A549 (cell line): Measurements from ENCODE around the gene NLN. TPM values are rescaled to one million over a fixed set of nuclear protein-coding genes. Genes with fewer than 3 reads are reported as not detected.
"Not testable (repeated sequence)": the region's sequence is repeated elsewhere in the genome, so short reads cannot be mapped to it uniquely, and the experiment has no call there.

Experiments
- ATAC-seq, 2 experiments: fragments of 200-7000 bp in 1 of 2; fragments of >200 bp in 1 of 2; cut with Nextera tagmentation in 1 of 2; cut with Tn5 transposase in 1 of 2; 3 replicates each; pipeline versions ENCODE4 v1.8.0 to v1.9.1; 2018 to 2020; ENCODE audit warnings: mild to moderate bottlenecking in 1 of 2, moderate library complexity in 1 of 2
- CTCF ChIA-PET: fragments of 300-600 bp; sonication (Branson Sonifier 250); formaldehyde crosslinking; extraction: SDS; loops from one replicate; lab custom pipeline; 2021; ENCODE audit warnings: antibody characterized with exemption, inconsistent platforms; lab: Yijun Ruan, JAX
- POLR2A ChIA-PET: fragments of 350-600 bp; formaldehyde crosslinking; extraction: SDS; loops from one replicate; lab custom pipeline; 2021; ENCODE audit warnings: antibody characterized with exemption, inconsistent platforms; lab: Yijun Ruan, JAX
- DNase-seq, 2 experiments: peaks; one replicate each; pipeline versions ENCODE4 v3.0.0 to v3.0.0-alpha.2; 2011 to 2016; ENCODE audit warnings: low read depth in 1 of 2, low spot score in 1 of 2
- FAIRE-seq: peaks from 2 replicates; lab custom pipeline; 2011; peaks lifted over from hg19 to GRCh38; lab: Jason Lieb, UNC
- H3K27ac ChIP-seq, 2 experiments: fragments of >200 bp; sonication (Bioruptor Twin); formaldehyde crosslinking; 3 replicates each; pipeline ENCODE4 v1.5.1; 2016 to 2017
- H3K4me1 ChIP-seq: fragments of >200 bp; sonication (Bioruptor Twin); formaldehyde crosslinking; 3 replicates; pipeline ENCODE4 v1.6.1; 2016
- H3K4me2 ChIP-seq: fragments of >200 bp; sonication (Bioruptor Twin); formaldehyde crosslinking; 3 replicates; pipeline ENCODE4 v1.6.1; 2016
- H3K4me3 ChIP-seq: fragments of >200 bp; sonication (Bioruptor Twin); formaldehyde crosslinking; 3 replicates; pipeline ENCODE4 v1.5.1; 2016
- H3K9me3 ChIP-seq: fragments of >200 bp; sonication (Bioruptor Twin); formaldehyde crosslinking; 3 replicates; pipeline ENCODE4 v1.6.1; 2016
- BCL3 ChIP-seq: fragments of >200 bp; sonication (Bioruptor Twin); formaldehyde crosslinking; IDR thresholded peaks from 3 replicates; pipeline ENCODE4 v1.6.1; 2016
- BHLHE40 ChIP-seq: IDR thresholded peaks from 2 replicates; pipeline ENCODE4 v1.6.1; 2012; ENCODE audit warnings: low read depth, low read length, inconsistent platforms
- CEBPB ChIP-seq, 2 experiments: fragments of >200 bp in 1 of 2; sonication (Bioruptor Twin) in 1 of 2; formaldehyde crosslinking in 1 of 2; IDR thresholded peaks; 2 replicates each; pipeline ENCODE4 v1.6.1; 2012 to 2016
- EHF ChIP-seq: fragments of 250-450 bp; sonication (Bioruptor Pico); IDR thresholded peaks from 2 replicates; pipeline ENCODE4 v1.5.0; 2020; ENCODE audit warnings: mild to moderate bottlenecking
- EHMT2 ChIP-seq: fragments of 200-600 bp; sonication (generic); IDR thresholded peaks from 2 replicates; pipeline ENCODE4 v1.6.1; 2016; ENCODE audit warnings: antibody characterized with exemption, low read depth, mild to moderate bottlenecking, moderate library complexity
- FOSB ChIP-seq: fragments of 250-450 bp; sonication (Bioruptor Pico); IDR thresholded peaks from 2 replicates; pipeline ENCODE4 v1.5.0; 2020; ENCODE audit warnings: mild to moderate bottlenecking, moderate library complexity
- FOSL2 ChIP-seq, 2 experiments: fragments of 450-650 bp in 1 of 2; fragments of >200 bp in 1 of 2; sonication (Bioruptor Twin) in 1 of 2; formaldehyde crosslinking; IDR thresholded peaks; 2 replicates each; pipeline versions ENCODE4 v1.5.0 to v1.6.1; 2016 to 2020; ENCODE audit warnings: mild to moderate bottlenecking in 1 of 2, moderate library complexity in 1 of 2
- FOXS1 ChIP-seq: fragments of 250-450 bp; sonication (Bioruptor Pico); IDR thresholded peaks from 2 replicates; pipeline ENCODE4 v1.5.0; 2020; ENCODE audit warnings: mild to moderate bottlenecking, moderate library complexity
- HDAC2 ChIP-seq: fragments of 200-600 bp; sonication (generic); IDR thresholded peaks from 2 replicates; pipeline ENCODE4 v1.6.1; 2016
- HOXB13 ChIP-seq: fragments of 250-450 bp; sonication (Bioruptor Pico); IDR thresholded peaks from 2 replicates; pipeline ENCODE4 v1.5.0; 2020; ENCODE audit warnings: low read depth, mild to moderate bottlenecking, moderate library complexity
- MAX ChIP-seq: IDR thresholded peaks from 2 replicates; pipeline ENCODE4 v1.6.1; 2012
- MAZ ChIP-seq: fragments of 150-350 bp; IDR thresholded peaks from 2 replicates; pipeline ENCODE4 v1.6.1; 2014; ENCODE audit warnings: antibody characterized with exemption, low read depth, low read length, borderline replicate concordance
- NFE2L2 ChIP-seq: fragments of 150-350 bp; conservative IDR thresholded peaks from 2 replicates; pipeline ENCODE4 v1.6.1; 2014; ENCODE audit warnings: low read length
- POLR2A ChIP-seq: IDR thresholded peaks from 2 replicates; pipeline ENCODE4 v1.6.1; 2012; ENCODE audit warnings: mild to moderate bottlenecking, low read length
- RFX5 ChIP-seq: fragments of 450-650 bp; IDR thresholded peaks from 2 replicates; pipeline ENCODE4 v1.7.1; 2014; ENCODE audit warnings: antibody characterized with exemption, mild to moderate bottlenecking, moderate library complexity
- TP53 ChIP-seq: fragments of 250-450 bp; sonication (Bioruptor Pico); IDR thresholded peaks from 2 replicates; pipeline ENCODE4 v1.5.0; 2021; ENCODE audit warnings: mild to moderate bottlenecking, moderate library complexity
- ZC3H11A ChIP-seq: fragments of 450-650 bp; IDR thresholded peaks from 2 replicates; pipeline ENCODE4 v1.6.1; 2014; ENCODE audit warnings: antibody characterized with exemption, mild to moderate bottlenecking
- ZFP36 ChIP-seq: fragments of 450-650 bp; IDR thresholded peaks from 2 replicates; pipeline ENCODE4 v1.6.1; 2014; ENCODE audit warnings: borderline replicate concordance; ENCODE audit not compliant: partially characterized antibody
- WGBS: methylation state at CpG from one replicate; pipeline ENCODE4 v1.1.6; 2017; ENCODE audit errors: missing lambda C conversion rate; 5-methylcytosine and 5-hydroxymethylcytosine counted together
- polyA plus RNA-seq, 4 experiments: library from polyadenylated mRNA; depleted of rRNA in 3 of 4; stranded (reverse); fragments of >200 nt; fragmentation: RNase III in 1 of 4; extraction: RNeasy Plus Mini Kit Qiagen cat#74134 plus additional on column Dnase treatment in 1 of 4; gene quantifications; 2 replicates in 3 of 4; 3 replicates in 1 of 4; pipeline ENCODE4 v1.2.3, GENCODE V29; 2011 to 2017

NLN gene
- polyA plus RNA-seq, 2 of the 4 experiments (the other 2 are of a cell fraction) = 69.3 to 88.9 TPM

- ChIA-PET CTCF (no interaction called here), POLR2A (interaction anchor here (0.8 kb wide), 1 partner anchor 89 kb away, joined by 5 read pairs; the partner anchor contains the start of gene ERBIN)
- peak in 1 of 2 experiments; percentile 9 for DNase-seq
- ATAC-seq = no peak
- H3K4me1 ChIP-seq = 0 out of 3 replicates have a peak, but pooled peaks cover 4% of the 10 kb centered on the region
- H3K27ac ChIP-seq = no peak overlapping the region
- TF ChIP-seq RFX5 (no peak), TP53 (no peak), MAZ (no peak), MAX (no peak), HDAC2 (no peak), BCL3 (no peak), POLR2A (no peak), FOSL2 (IDR thresholded peaks at IDR 0.05) (no peak), FOSL2 (CRISPR knock-in tag; IDR thresholded peaks at IDR 0.05) (no peak), EHF (CRISPR knock-in tag) (no peak), FOSB (CRISPR knock-in tag) (no peak), EHMT2 (no peak), NFE2L2 (no peak)
- H3K4me3 ChIP-seq = no peak overlapping the region
- no peaks in the 10 kb centered on the region for H3K9me3 ChIP-seq
- H3K4me2 ChIP-seq = no peak overlapping the region
- FAIRE-seq = no peak
These were observed 115.1 kb downstream of the NLN start for GRCh38 chr5:65837139-65837538.

GRCh38 chr5:65839170-65839569 is 117.2 kb downstream of the NLN start:
- POLR2A ChIA-PET, FAIRE-seq, H3K9me3 ChIP-seq, H3K4me3 ChIP-seq, H3K4me1 ChIP-seq, ATAC-seq, DNase-seq, H3K4me2 ChIP-seq, H3K27ac ChIP-seq: not testable (repeated sequence)
- CTCF ChIA-PET = interaction anchor here (0.9 kb wide), 1 partner anchor 22 kb away, joined by 3 read pairs; no protein-coding TSS in a partner anchor

- Histone ChIP-seq H3K4me3 (no peak overlapping the region), H3K9me3 (no peaks in the 10 kb centered on the region), H3K4me1 (0 out of 3 replicates have a peak, but pooled peaks cover 4% of the 10 kb centered on the region), H3K4me2 (no peak overlapping the region), H3K27ac (no peak overlapping the region)
- TF ChIP-seq FOXS1 (CRISPR knock-in tag) (no peak), BHLHE40 (no peak), CEBPB (IDR thresholded peaks at IDR 0.05) (no peak), ZFP36 (no peak), HOXB13 (no peak)
- ATAC-seq (no peak), DNase-seq (no peak), FAIRE-seq (no peak)
- 46% methylated on average over 3 of the region's 3 CpGs for WGBS
- ChIA-PET POLR2A (interaction anchor here (0.6 kb wide), 1 partner anchor 22 kb away, joined by 7 read pairs; no protein-coding TSS in a partner anchor), CTCF (no interaction called here)
These were observed 118.1 kb downstream of the NLN start for GRCh38 chr5:65840071-65840470.

- CTCF ChIA-PET = interaction anchor here (0.7 kb wide), 1 partner anchor 251 kb away, joined by 3 read pairs; no protein-coding TSS in a partner anchor
- POLR2A ChIA-PET, FAIRE-seq, H3K4me3 ChIP-seq, H3K27ac ChIP-seq, DNase-seq, H3K4me1 ChIP-seq, ATAC-seq, H3K4me2 ChIP-seq, H3K9me3 ChIP-seq: not testable (repeated sequence)
- TF ChIP-seq ZC3H11A = peak; percentile 71; the same call in 1 of the 2 replicates
- WGBS = 74% methylated on average over 4 of the region's 4 CpGs
These were observed 122.8 kb downstream of the NLN start for GRCh38 chr5:65844763-65845162.
